ENCODE data around the gene POU6F1. TPM values are rescaled to one million over a fixed set of nuclear protein-coding genes. Genes with fewer than 3 reads are reported as not detected.

Gene POU6F1
- total and polyA plus RNA-seq, 9 of the 15 experiments (the other 6 are each of a cell fraction or from before 2014, with no cell fraction given), result 0.14 to 3.3 (median 1.1) TPM

DNA sequence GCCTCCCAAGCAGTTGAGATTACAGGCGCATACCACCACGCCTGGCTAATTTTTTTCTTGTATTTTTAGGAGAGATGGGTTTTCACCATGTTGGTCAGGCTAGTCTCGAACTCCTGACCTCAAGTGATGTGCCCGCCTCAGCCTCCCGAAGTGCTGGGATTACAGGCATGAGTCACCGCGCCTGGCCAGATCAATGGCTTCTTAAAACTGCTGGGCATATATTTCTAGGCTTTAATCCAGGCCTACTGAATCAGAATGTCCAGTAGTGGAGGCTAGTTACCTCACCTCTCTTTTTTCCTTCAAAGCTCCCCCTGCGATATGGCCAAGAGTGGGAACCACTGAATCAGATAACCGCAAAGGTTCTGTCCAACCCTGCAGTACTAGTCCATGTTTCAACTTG is 17.1 kb downstream of the POU6F1 start:
- FAIRE-seq, result peak; percentile 40

More for the DNA sequence above, 17.1 kb downstream of the POU6F1 start:
- no TSS peak for BruUV-seq (replicated peaks)
- no peaks in the 10 kb centered on the region for H3K36me3 ChIP-seq (ENCODE audit: control insufficient read depth, insufficient read depth, low read length)
- in situ Hi-C loops (cut with MboI) (no loop called here), intact Hi-C loops (cut with micrococcal nuclease) (no loop called here)
- no peak overlapping the region for H3K4me3 ChIP-seq
- H3K4me2 ChIP-seq (ENCODE audit: insufficient read depth, low read length), result no peak overlapping the region
- no peaks in the 10 kb centered on the region for H3K9me1 ChIP-seq (ENCODE audit: control insufficient read depth, insufficient read depth, low read length)
- ATAC-seq (0 out of 3 replicates have a peak, but pooled peaks have one; percentile 15), DNase-seq (ENCODE audit: extremely low read depth in 1 of 4, low spot score in 3 of 4) (no peak)
- TF ChIP-seq, protein P1, sequence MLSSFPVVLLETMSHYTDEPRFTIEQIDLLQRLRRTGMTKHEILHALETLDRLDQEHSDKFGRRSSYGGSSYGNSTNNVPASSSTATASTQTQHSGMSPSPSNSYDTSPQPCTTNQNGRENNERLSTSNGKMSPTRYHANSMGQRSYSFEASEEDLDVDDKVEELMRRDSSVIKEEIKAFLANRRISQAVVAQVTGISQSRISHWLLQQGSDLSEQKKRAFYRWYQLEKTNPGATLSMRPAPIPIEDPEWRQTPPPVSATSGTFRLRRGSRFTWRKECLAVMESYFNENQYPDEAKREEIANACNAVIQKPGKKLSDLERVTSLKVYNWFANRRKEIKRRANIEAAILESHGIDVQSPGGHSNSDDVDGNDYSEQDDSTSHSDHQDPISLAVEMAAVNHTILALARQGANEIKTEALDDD (IDR thresholded peaks at IDR 0.05), result peak; percentile 79
- TF ChIP-seq ETV1 (tag; conservative IDR thresholded peaks at IDR 0.05; ENCODE audit: low read depth), result no peak
- no peak for TF ChIP-seq ZNF232 (CRISPR knock-in tag; IDR thresholded peaks at IDR 0.05)
- TF ChIP-seq NR2C1 (IDR thresholded peaks at IDR 0.05), result no peak
- TF ChIP-seq NR2C1 (tag; IDR thresholded peaks at IDR 0.05), result no peak
- TF ChIP-seq ZNF263 (CRISPR knock-in tag; IDR thresholded peaks at IDR 0.05; ENCODE audit: borderline replicate concordance), result no peak
- TF ChIP-seq, protein P2, sequence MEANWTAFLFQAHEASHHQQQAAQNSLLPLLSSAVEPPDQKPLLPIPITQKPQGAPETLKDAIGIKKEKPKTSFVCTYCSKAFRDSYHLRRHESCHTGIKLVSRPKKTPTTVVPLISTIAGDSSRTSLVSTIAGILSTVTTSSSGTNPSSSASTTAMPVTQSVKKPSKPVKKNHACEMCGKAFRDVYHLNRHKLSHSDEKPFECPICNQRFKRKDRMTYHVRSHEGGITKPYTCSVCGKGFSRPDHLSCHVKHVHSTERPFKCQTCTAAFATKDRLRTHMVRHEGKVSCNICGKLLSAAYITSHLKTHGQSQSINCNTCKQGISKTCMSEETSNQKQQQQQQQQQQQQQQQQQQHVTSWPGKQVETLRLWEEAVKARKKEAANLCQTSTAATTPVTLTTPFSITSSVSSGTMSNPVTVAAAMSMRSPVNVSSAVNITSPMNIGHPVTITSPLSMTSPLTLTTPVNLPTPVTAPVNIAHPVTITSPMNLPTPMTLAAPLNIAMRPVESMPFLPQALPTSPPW (CRISPR knock-in tag; IDR thresholded peaks at IDR 0.05), result 0 out of 2 replicates have a peak, but pooled peaks have one; percentile 21
- TF ChIP-seq, protein P3, sequence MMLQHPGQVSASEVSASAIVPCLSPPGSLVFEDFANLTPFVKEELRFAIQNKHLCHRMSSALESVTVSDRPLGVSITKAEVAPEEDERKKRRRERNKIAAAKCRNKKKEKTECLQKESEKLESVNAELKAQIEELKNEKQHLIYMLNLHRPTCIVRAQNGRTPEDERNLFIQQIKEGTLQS (IDR thresholded peaks at IDR 0.05), result 0 out of 2 replicates have a peak, but pooled peaks have one; percentile 22
- TF ChIP-seq, protein P3 (CRISPR knock-in tag; conservative IDR thresholded peaks at IDR 0.05), result no peak
- no peak for TF ChIP-seq MIER1 (IDR thresholded peaks at IDR 0.05; ENCODE audit: low read depth)
- H3K9me3 ChIP-seq (replicated peaks; ENCODE audit: control insufficient read depth, insufficient read depth, low read depth, low read length), result no peaks in the 10 kb centered on the region
- WGBS (ENCODE audit: insufficient coverage, low coverage, missing lambda C conversion rate), result 28% methylated on average over 9 of the region's 9 CpGs
- H3K4me1 ChIP-seq (replicated peaks in 1 of 2; ENCODE audit: control insufficient read depth in 2 of 2, insufficient read depth in 2 of 2, low read length in 2 of 2), result peaks cover 0 to 17% of the 10 kb centered on the region in 2 experiments; a peak in 3 of 5 replicates
- no peak overlapping the region for H2AFZ ChIP-seq (ENCODE audit: low read depth, low read length)
- H3K9ac ChIP-seq (ENCODE audit: insufficient read depth in 1 of 2, low read depth in 2 of 2, low read length in 2 of 2), result no peak overlapping the region
- H3K27ac ChIP-seq (ENCODE audit: extremely low read depth, low read depth, low read length), result no peak overlapping the region
- no peaks in the 10 kb centered on the region for H3K79me2 ChIP-seq (ENCODE audit: control insufficient read depth, insufficient read depth, low read length)
- H4K20me1 ChIP-seq (replicated peaks; ENCODE audit: control insufficient read depth, insufficient read depth, low read length), result no peaks in the 10 kb centered on the region
- POLR2A ChIA-PET, result interaction anchor here (0.6 to 1.2 kb wide), 2 partner anchors 10 to 16 kb away, joined by 5 to 6 read pairs; no protein-coding TSS in a partner anchor
- H3K27me3 ChIP-seq (ENCODE audit: control insufficient read depth in 2 of 2, insufficient read depth in 2 of 2, low read length in 2 of 2), result no peaks in the 10 kb centered on the region
- CTCF ChIA-PET (ENCODE audit: low intra/inter-chr PET ratio), result no interaction called here

Measured in K562 (cell line).